AG04450 (cell line): ENCODE measurements around the gene DDR1. TPM values are rescaled to one million over a fixed set of nuclear protein-coding genes. Genes with fewer than 3 reads are reported as not detected.
A peak's percentile ranks its signal among the peaks of the same experiment; 100 is the strongest.

Experiments used
- CTCF ChIA-PET: fragments of 300-600, 350-600 bp; formaldehyde crosslinking; extraction: SDS; loops from one replicate; lab custom pipeline; 2022; ENCODE audit warnings: antibody characterized with exemption, inconsistent platforms; lab: Charles Lee
- POLR2A ChIA-PET: fragments of 350-600 bp; formaldehyde crosslinking; extraction: SDS; loops from one replicate; lab custom pipeline; 2021; ENCODE audit warnings: antibody characterized with exemption, inconsistent platforms; lab: Yijun Ruan, JAX
- DNase-seq: peaks from one replicate; pipeline ENCODE4 v3.0.0-alpha.2; 2011; ENCODE audit warnings: low read depth, low spot score
- H3K27ac ChIP-seq: one replicate; pipeline ENCODE4 v1.5.1; 2012; ENCODE audit warnings: low read depth, low read length, control low read depth
- H3K27me3 ChIP-seq: one replicate; pipeline ENCODE4 v1.6.0; 2012; ENCODE audit warnings: low read length; ENCODE audit not compliant: control insufficient read depth, insufficient read depth
- H3K4me3 ChIP-seq: 2 replicates; pipeline ENCODE4 v1.5.1; 2011; ENCODE audit warnings: mild to moderate bottlenecking, low read depth, low read length, control low read depth
- H3K9me3 ChIP-seq: 2 replicates; pipeline ENCODE4 v1.5.1; 2012; ENCODE audit warnings: low read length; ENCODE audit not compliant: control insufficient read depth, insufficient read depth
- polyA plus RNA-seq: library from polyadenylated mRNA; depleted of rRNA; stranded (reverse); fragments of >200 nt; gene quantifications from 2 replicates; pipeline ENCODE4 v1.2.3, GENCODE V29; 2011
- TF ChIP-seq, protein P1 (sequence below): IDR thresholded peaks from 2 replicates; pipeline ENCODE4 v1.5.1; 2011; ENCODE audit warnings: low read depth, low read length, control low read depth, inconsistent platforms

The DDR1 gene
- polyA plus RNA-seq, 1 experiment: 9.9 TPM

DNA sequence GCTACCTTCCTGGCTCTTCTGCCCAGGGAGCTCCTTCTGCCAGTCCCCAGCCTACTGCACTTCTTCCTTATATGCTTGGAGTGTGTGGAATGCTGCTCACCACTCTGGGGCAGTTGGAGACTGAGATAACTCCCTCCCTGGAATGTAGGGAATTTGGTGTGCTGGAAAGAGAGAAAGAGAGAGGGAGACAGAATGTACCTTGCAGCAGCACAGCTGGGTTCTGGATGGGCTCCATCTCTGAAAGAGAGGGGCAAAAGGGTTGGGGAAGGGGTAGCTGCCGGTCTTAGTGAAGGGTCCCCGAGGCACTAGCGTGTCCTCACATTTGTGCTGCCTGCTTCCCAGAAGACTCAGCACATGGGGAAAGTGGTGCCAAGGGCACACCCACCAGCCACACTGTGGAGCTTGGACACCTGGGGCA is 40.2 kb upstream of the DDR1 start:
- H3K9me3 ChIP-seq: no peaks in the 10 kb centered on the region
- H3K27me3 ChIP-seq: peaks cover 6% of the 10 kb centered on the region
- CTCF ChIA-PET: interaction anchor here (0.6 to 2.6 kb wide), 18 partner anchors 9 to 236 kb away, joined by 3 to 10 read pairs (median 4); partner anchors contain the start of gene VARS2
- no peak for DNase-seq
- POLR2A ChIA-PET: interaction anchor here (0.5 to 1.0 kb wide), 6 partner anchors 18 to 344 kb away, joined by 3 to 5 read pairs (median 4); partner anchors contain the start of gene IER3
- H3K27ac ChIP-seq: no peak overlapping the region
- H3K4me3 ChIP-seq: no peak overlapping the region
- TF ChIP-seq, protein P1, sequence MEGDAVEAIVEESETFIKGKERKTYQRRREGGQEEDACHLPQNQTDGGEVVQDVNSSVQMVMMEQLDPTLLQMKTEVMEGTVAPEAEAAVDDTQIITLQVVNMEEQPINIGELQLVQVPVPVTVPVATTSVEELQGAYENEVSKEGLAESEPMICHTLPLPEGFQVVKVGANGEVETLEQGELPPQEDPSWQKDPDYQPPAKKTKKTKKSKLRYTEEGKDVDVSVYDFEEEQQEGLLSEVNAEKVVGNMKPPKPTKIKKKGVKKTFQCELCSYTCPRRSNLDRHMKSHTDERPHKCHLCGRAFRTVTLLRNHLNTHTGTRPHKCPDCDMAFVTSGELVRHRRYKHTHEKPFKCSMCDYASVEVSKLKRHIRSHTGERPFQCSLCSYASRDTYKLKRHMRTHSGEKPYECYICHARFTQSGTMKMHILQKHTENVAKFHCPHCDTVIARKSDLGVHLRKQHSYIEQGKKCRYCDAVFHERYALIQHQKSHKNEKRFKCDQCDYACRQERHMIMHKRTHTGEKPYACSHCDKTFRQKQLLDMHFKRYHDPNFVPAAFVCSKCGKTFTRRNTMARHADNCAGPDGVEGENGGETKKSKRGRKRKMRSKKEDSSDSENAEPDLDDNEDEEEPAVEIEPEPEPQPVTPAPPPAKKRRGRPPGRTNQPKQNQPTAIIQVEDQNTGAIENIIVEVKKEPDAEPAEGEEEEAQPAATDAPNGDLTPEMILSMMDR: 0 out of 2 replicates have a peak, but pooled peaks have one; percentile 25

DNA sequence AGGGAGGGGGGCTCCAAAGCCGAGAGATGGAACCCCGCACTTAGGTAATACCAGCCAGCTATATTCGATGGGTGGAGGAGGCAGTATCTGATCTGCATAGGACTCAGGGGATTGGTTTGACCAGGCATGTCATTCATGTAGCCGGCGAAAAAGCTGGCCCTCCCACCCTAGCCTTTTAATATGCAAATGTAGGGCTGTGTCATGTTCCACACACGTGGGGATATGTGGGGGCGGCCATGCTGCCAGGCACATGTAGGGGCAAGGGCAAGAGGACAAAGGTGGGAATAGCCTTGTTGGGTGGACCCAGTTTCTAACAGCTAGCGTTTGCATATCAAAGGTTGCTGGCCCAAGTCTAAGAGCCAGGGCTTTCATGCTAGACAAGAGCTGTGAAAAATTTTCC is 39.1 kb upstream of the DDR1 start:
- CTCF ChIA-PET: interaction anchor here (1.0 to 1.6 kb wide), 3 partner anchors 16 to 235 kb away, joined by 3 to 6 read pairs (median 3); no protein-coding TSS in a partner anchor
- H3K27me3 ChIP-seq: peaks cover 6% of the 10 kb centered on the region
- no peak overlapping the region for H3K4me3 ChIP-seq
- no peaks in the 10 kb centered on the region for H3K9me3 ChIP-seq
- H3K27ac ChIP-seq: no peak overlapping the region
- POLR2A ChIA-PET: no interaction called here
- no peak for DNase-seq
- TF ChIP-seq, protein P1: no peak

DNA sequence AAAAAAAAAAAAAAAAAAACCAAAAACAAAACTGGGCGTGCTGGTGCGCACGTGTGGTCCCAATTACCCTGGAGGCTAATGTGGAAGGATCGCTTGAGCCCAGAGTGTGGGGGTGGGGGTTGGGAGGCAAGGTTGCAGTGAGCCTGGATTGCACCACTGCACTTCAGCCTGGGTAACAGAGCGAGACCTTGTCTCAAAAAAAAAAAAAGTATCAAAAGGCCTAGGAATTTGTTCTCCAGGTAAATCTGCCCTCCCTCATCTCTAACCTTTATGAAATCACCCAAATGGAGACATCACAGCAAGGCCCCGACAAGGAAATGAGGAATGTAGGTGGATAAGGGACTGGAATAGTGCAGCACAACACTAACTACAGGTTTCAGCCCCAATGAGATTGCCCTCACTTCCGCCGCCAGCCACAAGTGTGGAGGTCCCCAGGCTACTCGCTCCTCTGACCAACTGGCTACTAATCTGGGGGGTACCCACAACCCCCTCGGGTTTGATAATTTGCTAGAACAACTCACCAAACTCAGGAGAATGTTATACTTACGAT is 36.8 kb upstream of the DDR1 start:
- TF ChIP-seq, protein P1: no peak
- H3K4me3 ChIP-seq: no peak overlapping the region
- peaks cover 9% of the 10 kb centered on the region for H3K27me3 ChIP-seq
- H3K27ac ChIP-seq: no peak overlapping the region
- POLR2A ChIA-PET: no interaction called here
- peaks cover 7% of the 10 kb centered on the region for H3K9me3 ChIP-seq
- no peak for DNase-seq
- CTCF ChIA-PET: interaction anchor here (0.6 to 0.7 kb wide), 3 partner anchors 19 to 291 kb away, joined by 3 to 7 read pairs (median 3); partner anchors contain the start of gene PSORS1C2

DNA sequence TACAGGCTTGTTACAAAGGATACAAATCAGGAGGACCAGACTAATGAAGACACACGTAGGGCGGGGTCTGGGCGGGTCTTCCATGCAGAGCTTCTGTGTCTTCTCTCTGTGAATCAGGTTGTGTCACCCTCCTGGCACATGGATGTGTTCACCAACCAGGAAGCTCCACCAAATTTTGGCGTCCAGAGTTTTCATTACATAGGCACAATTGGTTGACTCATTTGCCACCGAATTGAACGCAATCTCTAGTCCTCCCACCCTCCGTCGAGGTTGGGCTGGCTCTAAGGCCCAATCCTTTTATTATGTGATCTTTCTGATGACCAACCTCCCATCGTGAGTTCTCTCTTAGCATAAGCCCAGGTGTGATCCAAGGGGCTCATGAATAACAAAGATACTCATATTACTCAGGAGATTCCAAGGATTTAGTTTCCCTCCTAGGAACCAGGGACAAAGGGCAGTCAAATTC is 36.3 kb upstream of the DDR1 start:
- TF ChIP-seq, protein P1: no peak
- POLR2A ChIA-PET: no interaction called here
- H3K4me3 ChIP-seq: no peak overlapping the region
- CTCF ChIA-PET: interaction anchor here (1.1 kb wide), 1 partner anchor 19 kb away, joined by 3 read pairs; no protein-coding TSS in a partner anchor
- H3K9me3 ChIP-seq: peaks cover 7% of the 10 kb centered on the region
- H3K27ac ChIP-seq: no peak overlapping the region
- H3K27me3 ChIP-seq: peaks cover 9% of the 10 kb centered on the region
- DNase-seq: no peak
